GM20431 (cell line): ENCODE data around the gene ANKHD1.

ENCODE experiments used
- in situ Hi-C: fragments of 300-500 bp; cut with MseI, MboI; formaldehyde crosslinking; loops from one replicate; pipeline ENCODE4 v1.15.0; 2020; ENCODE audit warnings: low sequenced_read_pairs; ENCODE audit not compliant: unreplicated experiment

The ANKHD1 gene

GRCh38 chr5:140502834-140503233, 101.2 kb downstream of the ANKHD1 start:
- in situ Hi-C loops, result no loop called here

- in situ Hi-C loops, result no loop called here
These were observed 108.3 kb downstream of the ANKHD1 start for GRCh38 chr5:140509898-140510297.

- in situ Hi-C loops, result no loop called here
These were observed 111.5 kb downstream of the ANKHD1 start for GRCh38 chr5:140513124-140513523.

GRCh38 chr5:140524003-140524402, 122.4 kb downstream of the ANKHD1 start:
- in situ Hi-C loops, result no loop called here

- in situ Hi-C loops, result no loop called here
These were observed 138.6 kb downstream of the ANKHD1 start for GRCh38 chr5:140540227-140540626.

GRCh38 chr5:140542972-140543371, 141.3 kb downstream of the ANKHD1 start:
- in situ Hi-C loops, result no loop called here

GRCh38 chr5:140544986-140545385, 143.4 kb downstream of the ANKHD1 start:
- in situ Hi-C loops, result no loop called here

- in situ Hi-C loops, result no loop called here
These were observed 144.0 kb downstream of the ANKHD1 start for GRCh38 chr5:140545606-140546005.

- in situ Hi-C loops, result no loop called here
These were observed 145.3 kb downstream of the ANKHD1 start for GRCh38 chr5:140546851-140547507.

GRCh38 chr5:140547508-140548299, 146.1 kb downstream of the ANKHD1 start, which contains the start of gene EIF4EBP3:
EIF4EBP3 (plus strand) TSS chr5:140547662; CDS start chr5:140547738, 76 bp downstream.
- in situ Hi-C loops, result no loop called here

GRCh38 chr5:140548300-140548688, 146.7 kb downstream of the ANKHD1 start:
- in situ Hi-C loops, result no loop called here

- in situ Hi-C loops, result no loop called here
These were observed 147.2 kb downstream of the ANKHD1 start for GRCh38 chr5:140548791-140549190.

- in situ Hi-C loops, result no loop called here
These were observed 147.9 kb downstream of the ANKHD1 start for GRCh38 chr5:140549237-140550144.

GRCh38 chr5:140550147-140551079, 148.8 kb downstream of the ANKHD1 start:
- in situ Hi-C loops, result no loop called here

- in situ Hi-C loops, result no loop called here
These were observed 150.2 kb downstream of the ANKHD1 start for GRCh38 chr5:140551872-140552271.

GRCh38 chr5:140553657-140554056, 152.0 kb downstream of the ANKHD1 start:
- in situ Hi-C loops, result no loop called here

GRCh38 chr5:140554454-140554853, 152.8 kb downstream of the ANKHD1 start:
- in situ Hi-C loops, result no loop called here

- in situ Hi-C loops, result no loop called here
These were observed 154.2 kb downstream of the ANKHD1 start for GRCh38 chr5:140555747-140556312.

- in situ Hi-C loops, result no loop called here
These were observed 154.8 kb downstream of the ANKHD1 start for GRCh38 chr5:140556438-140556837.
